ENCODE results near the gene ATOH8.
"Not testable (repeated sequence)": the region's sequence is repeated elsewhere in the genome, so short reads cannot be mapped to it uniquely, and the experiment has no call there.

Gene ATOH8

GRCh38 chr2:85810371-85811179, 56.8 kb downstream of the ATOH8 start:
- DNase-seq, result no peak

GRCh38 chr2:85811180-85812093, 57.6 kb downstream of the ATOH8 start:
- DNase-seq, result no peak

- no peak for DNase-seq
These were observed 58.4 kb downstream of the ATOH8 start for GRCh38 chr2:85812094-85812735.

GRCh38 chr2:85813211-85813981, 59.6 kb downstream of the ATOH8 start:
- no peak for DNase-seq

- DNase-seq, result peak; percentile 45
These were observed 60.4 kb downstream of the ATOH8 start for GRCh38 chr2:85813982-85814801.

DNA sequence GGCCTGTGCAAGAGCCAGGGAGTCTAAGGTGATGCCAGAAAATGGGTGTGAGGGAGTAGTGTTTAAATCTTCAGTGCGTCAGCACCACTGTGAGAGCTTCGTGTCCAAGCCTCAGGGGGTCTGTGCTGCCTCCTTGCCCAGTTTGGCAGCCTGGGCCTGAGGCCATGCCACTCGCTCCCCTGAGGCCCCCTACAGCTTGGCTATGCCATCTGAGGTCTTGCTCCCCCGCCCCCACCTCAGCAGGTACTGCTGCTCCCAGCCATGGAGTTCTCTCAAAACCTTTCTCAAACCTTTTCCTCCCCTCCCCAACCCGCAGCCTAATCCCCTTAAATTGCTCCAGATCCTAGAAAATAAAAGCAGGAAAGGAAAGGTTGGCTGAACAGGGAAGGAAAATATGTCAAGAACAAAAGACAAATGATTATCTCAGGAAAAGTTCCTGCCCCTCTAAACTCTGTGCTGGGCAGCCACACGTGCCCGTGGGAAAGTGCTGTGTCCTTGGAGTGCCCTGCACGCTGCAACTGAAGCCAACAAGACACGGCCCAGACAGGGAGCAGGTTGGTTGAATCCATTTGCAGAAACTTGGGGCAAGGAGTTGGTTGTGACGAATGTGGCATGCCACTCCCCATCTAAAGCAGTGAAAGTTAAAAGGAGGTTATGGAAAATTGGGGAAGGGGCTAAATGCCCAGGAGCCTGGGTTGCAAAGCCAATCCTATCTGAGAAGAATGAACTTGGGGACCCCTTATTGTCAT, 61.2 kb downstream of the ATOH8 start:
- no peak for DNase-seq

DNA sequence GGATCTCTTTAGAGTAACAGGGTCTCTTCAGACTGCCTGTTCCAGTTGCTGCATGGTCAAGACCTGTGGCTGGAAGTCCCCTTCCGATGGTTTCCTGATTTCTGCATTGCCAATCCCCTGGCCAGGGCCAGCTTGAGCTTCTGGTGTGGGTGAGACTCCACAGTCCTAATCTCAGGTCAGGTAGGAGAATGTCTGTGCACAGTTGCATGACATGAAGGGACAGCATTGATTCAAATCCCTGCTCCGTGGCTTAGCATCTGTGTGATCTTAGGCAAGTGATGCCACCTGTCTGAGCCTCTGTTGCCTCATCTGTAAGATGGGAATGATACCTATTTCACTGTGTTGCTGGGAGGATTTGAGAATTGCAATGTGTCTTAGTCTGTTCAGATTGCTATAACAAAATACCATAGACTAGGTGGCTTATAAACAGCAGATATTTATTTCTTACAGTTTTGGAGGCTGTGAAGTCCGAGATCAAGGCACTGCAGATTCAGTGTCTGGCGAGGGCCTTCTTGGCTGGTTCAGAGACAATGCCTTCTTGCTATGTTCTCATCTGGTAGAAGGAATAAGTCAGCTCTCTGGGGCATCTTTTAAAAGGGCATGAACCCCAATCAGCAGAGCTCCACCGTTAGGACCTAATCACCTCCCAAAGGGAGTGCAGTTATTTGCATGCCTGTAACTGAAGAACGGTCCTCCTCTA, 66.2 kb downstream of the ATOH8 start:
- no peak for DNase-seq

GRCh38 chr2:85822766-85823165, 69.0 kb downstream of the ATOH8 start:
- DNase-seq, result no peak

- DNase-seq, result no peak
These were observed 70.2 kb downstream of the ATOH8 start for GRCh38 chr2:85823951-85824350.

GRCh38 chr2:85826990-85827878, 73.4 kb downstream of the ATOH8 start:
- peak; percentile 30 for DNase-seq

DNA sequence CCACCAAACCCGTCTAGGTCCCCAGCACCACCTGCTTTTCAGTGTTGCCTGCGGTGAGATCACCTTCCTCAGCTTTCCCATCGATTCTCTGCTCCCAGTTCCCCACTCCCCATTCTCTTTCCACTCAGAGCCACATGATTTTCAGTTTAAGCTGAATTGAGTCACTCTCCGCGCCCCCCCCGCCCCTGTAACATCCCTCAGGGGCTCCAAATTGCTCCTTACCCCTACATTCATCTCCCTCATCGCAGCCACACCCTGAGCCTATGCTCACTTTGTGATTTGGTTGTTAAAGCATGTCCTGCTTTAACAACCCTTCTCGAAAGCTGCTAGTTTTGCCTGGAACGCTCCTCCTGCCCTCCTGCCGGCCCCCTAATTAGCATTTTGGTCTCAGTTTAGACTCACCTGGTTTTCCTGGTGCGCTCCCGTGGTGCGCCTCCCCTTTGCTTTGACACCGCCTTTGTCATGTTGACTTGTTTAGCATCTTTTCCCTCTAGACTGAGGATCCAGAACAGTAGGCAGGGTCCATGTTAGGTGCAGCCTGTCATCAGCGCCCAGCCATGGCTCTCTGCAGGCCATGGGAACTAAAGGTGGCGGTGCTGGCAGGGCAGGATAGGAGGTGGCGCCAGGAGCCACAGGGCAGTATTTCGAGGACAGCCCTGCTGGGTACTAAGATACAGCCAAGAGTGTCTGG, 74.2 kb downstream of the ATOH8 start:
- no peak for DNase-seq

GRCh38 chr2:85828725-85829124, 74.9 kb downstream of the ATOH8 start:
- DNase-seq, result no peak

DNA sequence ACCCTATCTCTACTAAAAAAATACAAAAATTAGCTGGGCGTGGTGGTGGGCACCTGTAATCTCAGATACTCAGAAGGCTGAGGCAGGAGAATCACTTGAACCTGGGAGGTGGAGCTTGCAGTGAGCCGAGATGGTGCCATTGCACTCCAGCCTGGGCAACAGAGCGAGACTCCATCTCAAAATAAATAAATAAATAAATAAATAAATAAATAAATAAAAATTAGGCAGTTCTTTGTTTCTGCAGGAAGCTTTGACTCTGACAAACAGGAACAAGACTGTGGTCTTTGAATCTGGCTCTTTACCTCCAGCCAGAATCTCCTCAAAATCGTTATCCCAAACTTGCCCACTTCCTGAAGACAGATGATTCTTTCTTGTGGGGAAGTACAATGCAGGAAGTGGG, 75.6 kb downstream of the ATOH8 start:
- DNase-seq, result not testable (repeated sequence)

- DNase-seq, result no peak
These were observed 76.9 kb downstream of the ATOH8 start for GRCh38 chr2:85830645-85831044.

DNA sequence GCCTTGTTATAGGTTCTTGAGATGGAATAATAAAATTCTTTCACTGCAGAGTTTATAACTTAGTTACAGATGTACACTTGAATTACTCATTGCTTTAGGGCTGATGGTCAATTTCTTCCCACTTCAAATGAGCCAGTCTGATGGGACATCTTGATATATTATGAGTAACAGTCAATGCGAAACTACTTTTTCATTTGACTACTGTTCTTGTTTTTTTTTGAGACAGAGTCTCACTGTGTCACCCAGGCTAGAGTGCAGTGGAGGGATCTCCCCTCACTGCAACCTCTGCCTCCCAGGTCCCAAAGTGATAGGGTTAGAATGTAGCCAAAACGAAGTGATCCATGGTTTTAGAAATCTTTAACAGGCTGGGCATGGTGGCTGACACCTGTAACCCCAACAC, 77.9 kb downstream of the ATOH8 start:
- DNase-seq, result no peak

DNA sequence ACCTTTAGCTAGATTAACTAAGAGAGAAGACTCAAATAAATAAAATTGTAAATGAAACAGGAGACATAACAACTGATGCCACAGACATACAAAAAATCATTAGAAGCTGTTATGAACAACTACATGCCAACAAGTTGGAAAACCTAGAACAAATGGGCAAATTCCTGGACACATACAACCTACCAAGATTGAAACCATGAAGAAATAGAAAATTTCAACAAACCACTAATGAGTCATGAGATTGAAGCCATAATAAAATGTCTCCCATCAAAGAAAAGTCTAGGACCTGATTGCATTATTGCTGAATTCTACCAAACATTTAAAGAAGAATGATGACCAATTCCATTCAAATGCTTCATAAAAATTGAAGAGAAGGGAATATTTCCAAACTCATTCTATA, 80.7 kb downstream of the ATOH8 start:
- DNase-seq, result no peak

Measured in NCI-H524 treated with DMSO at 0.1 percent for 48 hours (cell line).